ENCODE results near the gene YKT6.

Gene YKT6

GRCh38 chr7:44251881-44252280 lies 51.1 kb downstream of the YKT6 start:
- DNase-seq (ENCODE audit: low spot score), result no peak
- Histone ChIP-seq H3K4me1 (ENCODE audit: insufficient read depth, poor library complexity, severe bottlenecking) (no peaks in the 10 kb centered on the region), H3K4me3 (ENCODE audit: severe bottlenecking) (no peak overlapping the region), H3K36me3 (ENCODE audit: low read depth) (no peaks in the 10 kb centered on the region), H3K9me3 (ENCODE audit: severe bottlenecking) (no peaks in the 10 kb centered on the region), H3K27me3 (ENCODE audit: insufficient read depth, poor library complexity, severe bottlenecking) (no peaks in the 10 kb centered on the region), H3K27ac (ENCODE audit: poor library complexity, severe bottlenecking) (no peak overlapping the region)
- no peak for TF ChIP-seq CTCF (IDR thresholded peaks at IDR 0.05; ENCODE audit: poor library complexity, severe bottlenecking)
- ATAC-seq (ENCODE audit: low read depth), result no peak

GRCh38 chr7:44256459-44256858 lies 55.7 kb downstream of the YKT6 start:
- Histone ChIP-seq H3K4me3 (ENCODE audit: severe bottlenecking) (no peak overlapping the region), H3K27me3 (ENCODE audit: insufficient read depth, poor library complexity, severe bottlenecking) (no peaks in the 10 kb centered on the region), H3K27ac (ENCODE audit: poor library complexity, severe bottlenecking) (no peak overlapping the region), H3K9me3 (ENCODE audit: severe bottlenecking) (no peaks in the 10 kb centered on the region), H3K36me3 (ENCODE audit: low read depth) (no peaks in the 10 kb centered on the region), H3K4me1 (ENCODE audit: insufficient read depth, poor library complexity, severe bottlenecking) (peaks cover 26% of the 10 kb centered on the region)
- no peak for DNase-seq (ENCODE audit: low spot score)
- no peak for TF ChIP-seq CTCF (IDR thresholded peaks at IDR 0.05; ENCODE audit: poor library complexity, severe bottlenecking)
- ATAC-seq (ENCODE audit: low read depth), result no peak

GRCh38 chr7:44257213-44257612 lies 56.4 kb downstream of the YKT6 start:
- Histone ChIP-seq H3K27ac (ENCODE audit: poor library complexity, severe bottlenecking) (peak overlapping the region; percentile 74), H3K4me1 (ENCODE audit: insufficient read depth, poor library complexity, severe bottlenecking) (peaks cover 33% of the 10 kb centered on the region), H3K36me3 (ENCODE audit: low read depth) (no peaks in the 10 kb centered on the region), H3K9me3 (ENCODE audit: severe bottlenecking) (no peaks in the 10 kb centered on the region), H3K4me3 (ENCODE audit: severe bottlenecking) (no peak overlapping the region), H3K27me3 (ENCODE audit: insufficient read depth, poor library complexity, severe bottlenecking) (no peaks in the 10 kb centered on the region)
- no peak for TF ChIP-seq CTCF (IDR thresholded peaks at IDR 0.05; ENCODE audit: poor library complexity, severe bottlenecking)
- no peak for ATAC-seq (ENCODE audit: low read depth)
- DNase-seq (ENCODE audit: low spot score), result no peak

DNA sequence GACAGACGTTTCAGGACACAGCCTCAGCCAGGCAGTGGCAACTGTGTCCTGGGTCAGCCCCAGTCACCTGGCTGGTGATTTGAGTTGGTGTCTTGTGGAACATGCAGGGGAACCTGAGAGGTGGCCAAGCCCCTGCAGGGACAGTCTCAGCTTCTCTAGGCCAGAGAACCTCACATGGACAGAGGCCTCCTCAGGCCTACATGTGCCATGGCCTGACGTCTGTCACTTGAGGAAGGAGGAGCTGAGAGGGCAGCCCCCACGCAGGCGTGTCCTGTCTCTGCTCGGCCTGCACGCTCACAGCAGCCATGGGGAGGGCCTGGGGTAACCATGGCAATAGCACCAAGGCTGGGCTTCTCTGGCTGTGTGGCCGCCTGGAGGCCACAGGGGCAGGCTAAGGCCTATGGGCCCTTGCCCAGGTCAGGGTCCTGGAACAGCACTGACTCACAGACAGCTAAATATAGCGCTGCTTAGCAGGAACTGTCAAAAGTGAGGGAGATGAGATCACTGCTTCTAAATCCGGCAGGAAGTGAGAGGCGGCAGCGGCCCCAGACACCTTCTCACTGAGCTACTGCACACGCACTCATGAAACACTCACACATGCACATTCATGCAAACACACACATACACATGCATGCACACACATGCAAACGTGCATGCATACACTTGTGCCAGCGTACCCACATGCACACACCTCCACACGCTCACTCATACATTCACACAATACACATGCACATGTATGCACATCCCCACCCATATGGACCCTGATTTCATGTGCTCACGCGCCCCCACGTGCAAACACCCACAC lies 57.0 kb downstream of the YKT6 start:
- TF ChIP-seq CTCF (IDR thresholded peaks at IDR 0.05; ENCODE audit: poor library complexity, severe bottlenecking), result peak; percentile 8
- peak; percentile 91 for ATAC-seq (ENCODE audit: low read depth)
- Histone ChIP-seq H3K36me3 (ENCODE audit: low read depth) (no peaks in the 10 kb centered on the region), H3K4me3 (ENCODE audit: severe bottlenecking) (no peak overlapping the region), H3K27me3 (ENCODE audit: insufficient read depth, poor library complexity, severe bottlenecking) (no peaks in the 10 kb centered on the region), H3K4me1 (ENCODE audit: insufficient read depth, poor library complexity, severe bottlenecking) (peaks cover 37% of the 10 kb centered on the region), H3K27ac (ENCODE audit: poor library complexity, severe bottlenecking) (peak overlapping the region; percentile 74), H3K9me3 (ENCODE audit: severe bottlenecking) (no peaks in the 10 kb centered on the region)
- DNase-seq (ENCODE audit: low spot score), result no peak

- TF ChIP-seq CTCF (IDR thresholded peaks at IDR 0.05; ENCODE audit: poor library complexity, severe bottlenecking), result no peak
- peaks cover 42% of the 10 kb centered on the region for H3K4me1 ChIP-seq (ENCODE audit: insufficient read depth, poor library complexity, severe bottlenecking)
- H3K9me3 ChIP-seq (ENCODE audit: severe bottlenecking), result no peaks in the 10 kb centered on the region
- no peak overlapping the region for H3K4me3 ChIP-seq (ENCODE audit: severe bottlenecking)
- DNase-seq (ENCODE audit: low spot score) (no peak), ATAC-seq (ENCODE audit: low read depth) (no peak)
- H3K27ac ChIP-seq (ENCODE audit: poor library complexity, severe bottlenecking), result peak overlapping the region; percentile 74
- no peaks in the 10 kb centered on the region for H3K27me3 ChIP-seq (ENCODE audit: insufficient read depth, poor library complexity, severe bottlenecking)
- no peaks in the 10 kb centered on the region for H3K36me3 ChIP-seq (ENCODE audit: low read depth)
Observed at GRCh38 chr7:44258423-44258760, 57.6 kb downstream of the YKT6 start.
